GM12891 (cell line): ENCODE measurements around the gene SOCS7.

ENCODE experiments used
- POLR2AphosphoS5 ChIP-seq: IDR thresholded peaks from 2 replicates; pipeline ENCODE4 v1.6.1; 2011; ENCODE audit warnings: low read depth, low read length, control low read depth
- TAF1 ChIP-seq: IDR thresholded peaks from 2 replicates; pipeline ENCODE4 v1.6.1; 2011; ENCODE audit warnings: low read depth, low read length, control low read depth

GRCh38 chr17:38404174-38404943 is 52.7 kb downstream of the SOCS7 start:
- TF ChIP-seq POLR2AphosphoS5 (no peak), TAF1 (no peak)
